Measurements from ENCODE around the gene MAGEA4.

DNA sequence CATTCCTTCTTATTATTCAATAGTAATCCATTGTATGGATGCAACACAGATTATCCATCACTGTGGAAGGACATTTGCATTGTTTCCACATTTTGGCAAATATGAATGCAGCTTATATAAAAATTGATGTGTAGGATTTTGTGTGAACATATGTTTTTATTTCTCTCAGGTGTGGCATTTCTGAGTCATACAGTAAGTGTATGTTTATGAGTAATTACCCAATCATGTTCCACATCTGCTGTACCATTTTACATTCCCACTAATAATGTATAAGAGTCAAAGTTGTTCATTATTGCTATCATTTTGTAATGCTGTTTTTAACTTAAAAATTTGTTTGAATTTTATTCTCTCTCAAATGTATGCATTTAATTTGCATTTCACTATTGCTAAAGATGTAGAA is 25.5 kb downstream of the MAGEA4 start:
- TF ChIP-seq, protein P1, sequence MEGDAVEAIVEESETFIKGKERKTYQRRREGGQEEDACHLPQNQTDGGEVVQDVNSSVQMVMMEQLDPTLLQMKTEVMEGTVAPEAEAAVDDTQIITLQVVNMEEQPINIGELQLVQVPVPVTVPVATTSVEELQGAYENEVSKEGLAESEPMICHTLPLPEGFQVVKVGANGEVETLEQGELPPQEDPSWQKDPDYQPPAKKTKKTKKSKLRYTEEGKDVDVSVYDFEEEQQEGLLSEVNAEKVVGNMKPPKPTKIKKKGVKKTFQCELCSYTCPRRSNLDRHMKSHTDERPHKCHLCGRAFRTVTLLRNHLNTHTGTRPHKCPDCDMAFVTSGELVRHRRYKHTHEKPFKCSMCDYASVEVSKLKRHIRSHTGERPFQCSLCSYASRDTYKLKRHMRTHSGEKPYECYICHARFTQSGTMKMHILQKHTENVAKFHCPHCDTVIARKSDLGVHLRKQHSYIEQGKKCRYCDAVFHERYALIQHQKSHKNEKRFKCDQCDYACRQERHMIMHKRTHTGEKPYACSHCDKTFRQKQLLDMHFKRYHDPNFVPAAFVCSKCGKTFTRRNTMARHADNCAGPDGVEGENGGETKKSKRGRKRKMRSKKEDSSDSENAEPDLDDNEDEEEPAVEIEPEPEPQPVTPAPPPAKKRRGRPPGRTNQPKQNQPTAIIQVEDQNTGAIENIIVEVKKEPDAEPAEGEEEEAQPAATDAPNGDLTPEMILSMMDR (IDR thresholded peaks at IDR 0.05; ENCODE audit: low read depth, low read length), result no peak
- TF ChIP-seq EZH2phosphoT487 (IDR thresholded peaks at IDR 0.05; ENCODE audit: low read depth), result no peak
